GM12872 (cell line): ENCODE measurements around the gene RNF220.
A peak's percentile ranks its signal among the peaks of the same experiment; 100 is the strongest.

Experiments
- TF ChIP-seq, protein P1 (sequence below): IDR thresholded peaks from 3 replicates; pipeline ENCODE4 v1.5.1; 2011; ENCODE audit warnings: low read depth, mild to moderate bottlenecking, low read length, moderate library complexity; ENCODE audit not compliant: insufficient read depth

The RNF220 gene

DNA sequence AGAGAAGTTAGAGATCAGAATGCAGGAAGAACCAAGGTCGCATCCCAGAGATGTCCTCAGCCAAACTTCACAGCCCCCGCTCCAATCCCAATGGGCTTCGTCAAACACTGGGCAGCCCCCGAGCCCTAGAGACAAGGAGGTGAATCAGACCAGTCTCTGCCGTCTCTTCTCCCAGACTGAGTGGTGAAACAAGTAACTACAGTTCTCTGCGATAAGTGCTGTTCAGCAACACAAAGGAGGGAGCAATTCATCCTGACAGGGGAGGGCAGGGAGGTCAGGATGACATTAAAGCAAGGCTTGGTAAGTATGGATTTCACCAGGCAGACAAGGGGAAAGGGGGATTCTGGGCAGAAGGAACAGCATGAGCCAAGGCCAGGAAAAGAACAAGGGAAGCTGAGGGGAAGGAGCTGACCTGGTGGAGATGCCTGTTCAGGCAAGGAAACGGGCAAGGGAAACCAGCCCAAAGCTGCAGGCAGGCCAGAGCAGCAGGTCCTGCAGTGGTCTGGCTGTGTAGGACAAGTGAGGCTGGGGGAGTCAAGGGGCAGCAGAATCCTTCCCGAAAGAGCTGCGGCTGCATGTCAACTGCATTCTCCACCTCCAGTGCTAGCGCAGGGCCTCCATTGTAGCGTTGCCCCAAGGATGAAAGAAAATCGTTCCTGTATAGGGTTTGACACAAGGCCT lies 36.4 kb upstream of the RNF220 start:
- TF ChIP-seq, protein P1, sequence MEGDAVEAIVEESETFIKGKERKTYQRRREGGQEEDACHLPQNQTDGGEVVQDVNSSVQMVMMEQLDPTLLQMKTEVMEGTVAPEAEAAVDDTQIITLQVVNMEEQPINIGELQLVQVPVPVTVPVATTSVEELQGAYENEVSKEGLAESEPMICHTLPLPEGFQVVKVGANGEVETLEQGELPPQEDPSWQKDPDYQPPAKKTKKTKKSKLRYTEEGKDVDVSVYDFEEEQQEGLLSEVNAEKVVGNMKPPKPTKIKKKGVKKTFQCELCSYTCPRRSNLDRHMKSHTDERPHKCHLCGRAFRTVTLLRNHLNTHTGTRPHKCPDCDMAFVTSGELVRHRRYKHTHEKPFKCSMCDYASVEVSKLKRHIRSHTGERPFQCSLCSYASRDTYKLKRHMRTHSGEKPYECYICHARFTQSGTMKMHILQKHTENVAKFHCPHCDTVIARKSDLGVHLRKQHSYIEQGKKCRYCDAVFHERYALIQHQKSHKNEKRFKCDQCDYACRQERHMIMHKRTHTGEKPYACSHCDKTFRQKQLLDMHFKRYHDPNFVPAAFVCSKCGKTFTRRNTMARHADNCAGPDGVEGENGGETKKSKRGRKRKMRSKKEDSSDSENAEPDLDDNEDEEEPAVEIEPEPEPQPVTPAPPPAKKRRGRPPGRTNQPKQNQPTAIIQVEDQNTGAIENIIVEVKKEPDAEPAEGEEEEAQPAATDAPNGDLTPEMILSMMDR = no peak

DNA sequence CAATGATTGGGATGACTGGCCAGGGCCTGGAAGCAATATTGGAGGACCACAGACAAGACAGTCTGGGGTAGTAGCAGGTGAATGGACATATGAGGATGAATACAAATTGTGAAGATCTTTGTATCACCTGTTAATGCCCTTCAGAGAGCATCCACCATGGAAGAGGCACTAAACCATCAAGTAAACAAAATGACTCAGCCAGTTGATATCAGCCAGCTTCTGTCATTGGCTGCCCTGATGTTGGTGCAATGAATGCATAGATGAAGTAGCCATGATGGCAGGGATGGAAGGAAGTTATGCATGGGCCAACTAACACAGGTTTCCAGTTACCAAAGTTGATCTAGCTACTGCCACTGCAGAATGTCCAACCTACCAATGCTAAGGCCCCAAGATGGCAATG lies 33.8 kb upstream of the RNF220 start:
- TF ChIP-seq, protein P1 = no peak

DNA sequence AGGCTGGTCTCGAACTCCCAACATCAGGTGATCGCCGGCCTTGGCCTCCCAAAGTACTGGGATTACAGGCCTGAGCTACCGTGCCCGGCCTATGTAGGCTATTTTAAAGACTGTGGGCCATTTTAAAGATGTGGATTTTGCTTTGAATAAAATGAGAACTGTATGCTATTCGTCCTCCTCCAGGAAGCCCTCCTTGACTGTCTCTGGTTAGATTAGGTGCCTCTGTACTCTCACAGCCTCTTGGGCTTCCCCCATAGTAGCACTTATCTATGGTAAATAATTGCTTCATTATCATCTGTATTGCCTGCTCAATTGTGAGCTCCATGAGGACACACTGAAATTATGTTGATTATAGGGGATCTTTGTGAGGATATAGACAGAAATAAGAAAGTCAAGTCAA lies 29.5 kb upstream of the RNF220 start:
- TF ChIP-seq, protein P1 = no peak

DNA sequence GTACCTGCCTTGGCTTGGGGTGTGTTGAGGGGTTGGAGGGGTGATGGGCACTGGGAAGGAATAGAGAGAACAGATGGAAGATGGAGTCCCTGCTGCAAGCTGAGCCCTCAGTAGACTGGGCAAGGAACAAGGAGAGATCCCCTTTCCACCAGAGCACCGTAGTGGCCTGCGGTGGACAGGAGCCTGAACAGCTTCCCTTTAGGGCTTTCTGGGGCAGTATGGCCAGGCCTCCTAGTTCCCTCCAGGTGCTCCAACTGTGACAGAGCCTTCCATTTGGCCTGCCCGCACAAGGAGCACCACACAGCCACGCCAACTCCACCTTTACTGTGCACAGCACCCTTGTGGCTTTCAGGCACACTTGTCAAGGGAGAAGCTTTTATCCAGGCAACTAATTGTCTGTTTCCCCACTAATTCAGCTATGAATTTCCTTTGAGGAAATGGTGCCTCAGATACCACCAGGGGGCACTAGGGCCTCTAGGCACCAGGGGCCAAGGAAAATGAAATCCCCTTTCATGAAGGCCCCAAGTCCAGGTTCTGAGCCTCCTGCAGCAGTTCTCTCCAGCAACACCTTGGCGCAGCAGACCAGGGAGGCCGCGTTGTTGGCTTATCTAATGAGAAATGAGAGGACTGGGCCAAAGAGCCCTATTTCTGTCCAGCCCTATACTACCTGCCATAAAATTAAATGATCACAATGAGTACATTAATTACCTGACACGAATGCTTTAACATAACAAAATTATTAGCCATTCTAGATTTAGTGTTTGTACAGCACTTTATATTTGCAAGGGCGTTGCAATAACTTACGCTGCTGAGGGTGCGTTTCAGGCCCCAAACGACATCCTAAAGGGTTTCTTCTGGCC lies 26.9 kb upstream of the RNF220 start:
- TF ChIP-seq, protein P1 = peak; percentile 76

DNA sequence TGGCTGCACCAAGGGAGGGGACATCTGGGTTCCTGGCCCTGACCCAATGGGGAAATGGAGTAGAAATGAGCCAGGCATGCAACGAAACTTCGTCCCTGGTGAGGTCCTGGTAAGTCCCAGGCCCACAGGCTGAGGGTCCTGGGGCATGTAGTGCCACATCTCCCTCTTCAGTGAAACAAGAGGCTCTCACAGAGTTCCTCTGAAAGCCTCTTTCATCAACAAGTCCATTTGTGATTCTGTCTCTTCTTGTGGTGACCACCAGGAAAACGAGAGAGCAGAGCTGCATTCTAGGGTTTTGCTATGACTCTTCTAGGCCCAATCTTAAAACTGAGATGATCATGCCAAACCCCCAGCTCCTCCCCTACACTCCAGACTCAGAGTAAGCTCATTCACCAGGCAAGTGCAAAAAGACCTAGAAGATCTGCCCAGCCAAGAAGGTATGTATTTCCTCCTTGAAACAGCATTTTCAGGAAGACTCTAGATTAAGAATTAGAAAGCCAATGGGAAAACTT lies 24.3 kb upstream of the RNF220 start:
- TF ChIP-seq, protein P1 = no peak

DNA sequence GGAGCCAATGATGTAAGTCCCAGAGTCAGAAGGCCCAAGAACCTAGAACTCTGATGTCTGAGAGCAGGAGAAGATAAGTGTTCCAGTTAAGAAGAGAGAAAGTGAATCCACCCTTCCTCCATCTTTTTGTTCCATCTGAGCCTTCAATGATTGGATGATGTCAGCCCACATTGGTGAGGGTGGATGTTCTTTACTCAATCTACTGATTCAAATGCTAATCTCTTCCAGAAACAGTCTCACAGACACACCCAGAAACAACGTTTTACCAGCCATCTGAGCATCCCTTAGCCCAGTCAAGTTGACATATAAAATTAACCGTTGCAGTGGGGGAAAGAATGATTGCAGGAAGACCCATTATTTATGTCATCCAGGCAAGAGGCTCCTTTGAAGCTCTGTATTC lies 16.5 kb upstream of the RNF220 start:
- TF ChIP-seq, protein P1 = no peak

DNA sequence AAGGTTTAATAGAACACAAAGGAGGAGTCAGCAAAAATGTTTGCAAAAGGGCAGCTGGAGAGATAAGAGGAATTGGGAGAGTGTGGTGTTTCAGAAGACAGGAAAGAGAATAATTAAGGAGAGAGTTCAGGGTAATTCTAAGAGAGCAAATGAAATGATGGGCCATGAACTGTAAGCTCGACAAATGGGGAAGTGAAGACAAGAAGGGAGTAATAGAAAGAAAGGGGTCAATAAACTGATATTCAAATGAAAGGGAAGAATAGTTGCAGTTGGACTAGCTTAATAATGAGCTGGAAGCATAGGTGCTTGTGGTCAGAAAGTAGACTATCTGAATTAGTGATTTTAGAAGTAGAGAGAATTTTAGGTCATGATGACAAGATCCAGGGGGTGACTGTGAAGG lies 15.6 kb upstream of the RNF220 start:
- TF ChIP-seq, protein P1 = no peak
